DMS 273 (cell line): Measurements from ENCODE around the gene LAS1L.
"Not testable (repeated sequence)": the region's sequence is repeated elsewhere in the genome, so short reads cannot be mapped to it uniquely, and the experiment has no call there.

Experiments used
- DNase-seq: peaks from one replicate; lab custom pipeline; 2025; ENCODE audit not compliant: unreplicated experiment; lab: John Stamatoyannopoulos, UW

Gene LAS1L

DNA sequence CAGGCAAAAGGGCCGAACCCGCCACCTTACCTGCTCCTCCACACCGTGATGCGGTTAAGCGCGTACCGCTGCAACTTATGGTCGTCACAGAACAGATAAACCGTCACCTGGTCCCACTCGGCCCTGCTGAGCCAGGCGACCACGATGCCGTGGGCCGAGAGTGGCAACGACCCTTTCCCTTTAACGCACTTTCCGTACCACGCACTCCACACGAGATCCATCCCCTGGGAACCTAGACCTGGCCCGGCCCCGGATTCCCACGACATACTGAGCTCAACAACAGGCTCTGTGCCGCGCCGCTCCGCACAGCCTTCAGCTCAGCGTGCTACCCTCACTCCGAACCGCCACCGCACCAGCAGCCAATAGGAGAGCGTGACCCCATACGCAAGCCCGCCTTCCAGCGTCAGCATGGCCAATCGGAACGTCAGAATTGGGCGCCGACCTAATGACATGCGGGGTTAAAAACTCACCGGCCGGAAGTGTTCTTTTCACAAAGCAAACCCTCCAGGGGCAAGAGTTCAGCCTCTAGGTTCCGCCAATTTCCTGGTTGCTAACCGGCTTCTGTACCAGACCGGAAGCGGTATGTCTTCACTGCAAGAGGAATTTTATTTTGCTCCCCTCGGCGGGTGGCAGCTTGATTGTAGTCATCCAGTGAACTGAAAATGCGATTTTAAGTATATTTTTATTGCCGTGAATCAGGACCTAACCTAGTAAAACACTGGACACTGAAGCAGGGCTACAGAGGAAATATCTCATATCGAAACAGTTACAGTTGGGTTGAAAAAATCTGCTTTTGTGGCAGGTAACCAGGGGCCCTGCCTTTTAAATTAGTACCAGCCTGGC, at the start of gene LAS1L:
Gene LAS1L, minus strand, starts transcription at position 338 of the 843 bp plus-strand sequence. Its CDS starts 72 bp downstream, at position 266.
- peak; percentile 97 for DNase-seq

DNA sequence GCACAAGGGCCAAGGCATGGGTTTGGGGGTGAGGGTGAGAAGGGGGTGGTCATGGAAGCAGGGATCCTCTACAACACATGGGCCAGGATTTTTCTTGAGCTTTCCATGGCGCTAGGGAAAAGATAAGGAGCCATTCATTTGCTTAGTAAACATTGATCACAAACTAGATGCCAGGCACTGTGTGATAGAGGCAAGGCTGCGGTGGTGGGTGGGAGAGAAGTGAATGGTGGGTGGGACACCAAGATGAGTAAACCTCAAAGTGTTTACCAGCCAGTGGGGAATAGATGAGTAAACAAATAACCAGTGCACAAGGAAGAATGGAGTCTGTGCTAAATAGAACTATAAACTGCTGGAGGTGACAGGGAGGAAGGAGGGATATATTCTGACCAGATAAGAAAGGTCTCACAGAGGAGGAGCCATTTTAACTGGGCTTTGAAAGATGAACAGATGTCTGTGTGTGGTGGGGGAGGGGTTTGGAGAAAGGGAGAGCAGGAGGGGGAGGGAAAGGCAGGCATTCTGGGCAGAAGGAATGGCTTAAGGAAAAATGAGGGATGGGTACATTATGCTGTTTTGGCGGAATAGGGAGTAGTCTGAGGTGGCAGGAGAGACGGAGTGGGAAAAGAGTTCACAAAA, 48.0 kb upstream of the LAS1L start:
- DNase-seq: peak; percentile 64

DNA sequence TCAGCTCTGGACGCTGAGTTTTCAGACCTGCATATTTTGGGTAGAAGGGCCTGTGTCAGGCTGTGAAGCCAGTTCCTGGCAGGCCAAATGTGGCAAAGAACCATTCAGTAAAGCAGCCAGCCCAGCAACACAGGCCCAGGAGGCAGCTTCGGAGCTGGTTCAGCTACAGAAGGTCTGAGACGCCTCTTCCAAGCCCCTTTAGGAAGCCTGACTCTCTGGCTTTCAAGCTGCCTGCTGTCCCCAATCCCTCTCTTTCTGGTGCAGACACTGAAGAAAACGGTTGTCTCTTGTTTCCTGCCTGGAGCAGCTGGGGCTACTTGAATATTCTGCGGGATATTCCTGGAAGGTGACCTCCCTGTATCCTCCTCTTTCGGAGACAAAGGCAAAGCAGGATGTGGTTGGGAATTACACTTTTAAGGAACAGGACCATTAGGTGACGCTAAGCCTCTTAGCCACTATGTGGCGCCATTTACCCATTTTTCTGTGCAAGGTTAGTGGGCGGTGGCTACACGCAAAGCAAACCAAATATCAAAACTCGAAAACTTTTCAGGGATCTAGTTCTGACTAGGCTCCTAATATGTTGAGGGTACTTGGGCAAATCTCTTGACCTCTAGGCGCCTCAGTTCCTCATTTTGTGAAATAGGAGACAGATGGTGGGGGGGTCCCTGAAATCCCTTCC, 47.2 kb upstream of the LAS1L start:
- DNase-seq: peak; percentile 90

DNA sequence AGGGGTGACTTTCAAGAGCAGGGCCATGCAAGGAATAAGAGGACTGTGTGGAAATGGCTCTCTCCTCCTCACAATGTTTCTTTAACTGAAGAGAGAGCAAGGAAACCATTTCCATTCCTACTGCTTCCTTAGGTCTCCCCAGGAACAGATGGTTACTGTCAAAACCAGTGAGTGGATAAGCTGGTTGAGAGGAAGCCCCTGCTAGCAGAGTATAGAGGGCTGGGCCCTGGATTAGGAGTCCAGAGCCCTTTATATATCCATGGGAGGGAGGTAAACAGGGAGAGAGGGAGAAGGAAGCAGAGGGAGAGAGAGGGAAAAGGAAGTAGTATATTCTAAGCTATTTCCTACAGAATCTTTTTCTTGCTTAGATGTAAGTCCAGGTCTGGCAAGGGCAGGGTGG, 43.8 kb upstream of the LAS1L start:
- DNase-seq: no peak

DNA sequence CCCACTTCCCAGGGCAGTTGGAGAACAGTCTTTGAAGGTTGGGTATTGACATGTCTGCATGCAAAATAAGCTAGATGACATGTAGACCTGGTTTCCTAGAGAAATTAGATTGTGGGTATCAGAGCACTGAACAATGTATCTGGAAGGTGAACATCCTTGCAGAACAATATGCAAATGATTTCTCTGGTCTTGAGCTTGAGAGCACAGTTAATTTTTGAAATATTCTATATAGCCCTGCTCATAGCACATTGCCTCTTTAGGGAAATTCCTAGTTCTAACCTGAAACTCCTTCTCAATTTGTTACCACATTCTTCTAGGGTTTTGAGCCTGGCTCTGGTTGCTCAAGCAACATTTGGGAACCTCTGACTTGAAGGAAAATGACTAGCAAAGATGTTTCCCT, 41.6 kb upstream of the LAS1L start:
- DNase-seq: no peak

DNA sequence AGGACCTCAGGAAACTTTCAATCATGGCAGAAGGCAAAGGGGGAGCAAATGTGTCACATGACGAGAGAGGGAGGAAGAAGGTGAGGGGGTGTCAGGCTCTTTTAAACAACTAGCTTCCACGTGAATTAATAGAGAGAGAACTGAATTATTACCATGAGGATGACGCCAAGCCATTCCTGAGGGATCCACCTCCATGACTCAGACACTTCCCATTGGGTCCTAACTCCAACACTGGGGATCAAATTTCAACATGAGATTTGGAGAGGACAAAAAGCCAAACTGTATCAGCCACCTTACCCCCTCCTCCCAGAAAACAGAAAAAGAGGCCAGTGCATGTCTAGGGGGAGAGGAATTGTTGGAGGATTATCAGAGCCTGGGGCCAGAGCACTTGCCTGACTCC, 40.4 kb upstream of the LAS1L start:
- peak; percentile 12 for DNase-seq

DNA sequence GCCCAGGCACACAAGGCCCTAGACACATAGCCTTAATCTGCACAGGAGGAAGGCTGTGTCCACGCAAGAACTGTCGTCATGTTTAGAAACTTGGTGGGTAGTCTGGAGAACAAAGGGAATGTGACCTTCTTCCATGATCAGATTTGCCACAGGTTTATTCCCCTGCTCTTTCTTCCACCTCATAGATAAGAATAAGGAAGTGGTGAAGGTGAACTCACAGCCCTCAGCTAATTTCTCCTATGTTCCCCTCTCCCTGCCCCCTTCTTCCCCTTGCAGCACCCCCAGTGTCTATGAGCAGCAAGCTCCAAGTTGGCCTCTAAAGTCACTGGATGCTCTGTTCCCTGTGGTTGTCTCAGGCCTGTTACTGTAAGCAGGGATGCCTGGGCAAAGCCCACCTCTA, 39.8 kb upstream of the LAS1L start:
- DNase-seq: no peak

DNA sequence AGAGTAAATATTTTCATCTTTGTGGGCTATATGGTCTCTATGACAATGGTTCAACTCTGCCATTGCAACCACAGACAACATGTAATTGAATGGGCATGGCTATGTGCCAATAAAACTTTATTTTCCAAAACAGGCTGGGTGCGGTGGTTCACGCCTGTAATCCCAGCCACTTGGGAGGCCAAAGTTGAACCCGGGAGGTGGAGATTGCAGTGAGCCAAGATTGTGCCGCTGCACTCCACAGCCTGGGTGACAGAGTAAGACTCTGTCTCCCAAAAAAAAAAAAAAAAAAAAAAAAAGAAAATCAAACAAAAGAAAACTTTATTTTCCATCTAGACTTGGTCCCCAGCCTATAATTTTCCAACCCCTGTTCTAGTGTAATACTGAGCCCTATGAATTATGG, 38.4 kb upstream of the LAS1L start:
- no peak for DNase-seq

DNA sequence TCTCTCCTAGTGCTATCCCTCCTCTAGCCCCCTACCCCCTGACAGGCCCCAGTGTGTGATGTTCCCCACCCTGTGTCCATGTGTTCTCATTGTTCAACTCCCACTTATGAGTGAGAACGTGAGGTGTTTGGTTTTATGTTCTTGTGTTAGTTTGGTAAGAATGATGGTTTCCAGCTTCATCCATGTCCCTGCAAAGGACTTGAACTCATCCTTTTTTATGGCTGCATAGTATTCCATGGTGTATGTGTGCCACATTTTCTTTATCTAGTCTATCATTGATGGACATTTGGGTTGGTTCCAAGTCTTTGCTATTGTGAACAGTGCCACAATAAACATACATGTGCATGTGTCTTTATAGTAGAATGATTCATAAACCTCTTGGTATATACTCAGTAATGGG, 28.3 kb upstream of the LAS1L start:
- not testable (repeated sequence) for DNase-seq

DNA sequence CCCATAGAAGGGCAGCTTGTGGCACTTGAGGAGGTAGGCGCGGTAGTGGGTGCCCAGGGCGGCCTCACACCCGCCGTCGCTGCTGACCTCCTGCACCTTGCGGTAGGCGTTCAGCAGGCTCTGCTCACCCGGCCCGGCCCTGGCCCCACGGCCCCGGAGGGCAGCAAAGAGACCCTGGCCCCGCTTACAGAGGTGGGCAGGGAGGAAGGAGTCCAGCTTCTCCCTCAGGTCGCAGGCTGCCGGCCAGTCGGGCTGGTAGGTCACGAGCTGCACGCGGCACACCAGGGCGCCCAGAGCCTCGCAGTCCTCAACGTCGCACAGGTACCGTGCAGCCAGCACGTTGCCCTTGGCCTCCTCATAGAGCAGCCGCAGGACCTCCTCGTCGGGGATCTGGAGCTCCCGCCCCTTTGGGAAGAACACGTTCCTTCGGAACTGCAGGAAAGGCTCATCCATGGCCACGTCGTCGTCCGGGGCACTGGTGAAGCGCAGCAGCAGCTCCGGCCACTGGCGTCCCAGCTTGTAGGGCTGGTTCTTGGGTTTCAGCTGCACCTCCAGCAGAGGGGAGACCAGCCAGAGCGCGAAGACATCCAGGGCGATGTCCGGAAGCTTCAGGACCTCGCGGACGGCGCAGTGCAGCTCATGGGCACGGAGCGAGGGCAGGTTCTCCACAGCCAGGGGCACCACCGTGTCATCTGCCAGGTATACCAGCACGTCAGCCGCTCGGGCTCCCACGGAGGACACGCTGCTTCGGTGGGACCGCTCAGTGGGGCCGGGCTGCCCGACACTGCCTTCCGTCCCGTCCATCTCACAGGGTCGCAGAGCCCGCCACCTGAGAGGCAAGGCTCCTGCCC, 17.1 kb upstream of the LAS1L start:
- DNase-seq: no peak

DNA sequence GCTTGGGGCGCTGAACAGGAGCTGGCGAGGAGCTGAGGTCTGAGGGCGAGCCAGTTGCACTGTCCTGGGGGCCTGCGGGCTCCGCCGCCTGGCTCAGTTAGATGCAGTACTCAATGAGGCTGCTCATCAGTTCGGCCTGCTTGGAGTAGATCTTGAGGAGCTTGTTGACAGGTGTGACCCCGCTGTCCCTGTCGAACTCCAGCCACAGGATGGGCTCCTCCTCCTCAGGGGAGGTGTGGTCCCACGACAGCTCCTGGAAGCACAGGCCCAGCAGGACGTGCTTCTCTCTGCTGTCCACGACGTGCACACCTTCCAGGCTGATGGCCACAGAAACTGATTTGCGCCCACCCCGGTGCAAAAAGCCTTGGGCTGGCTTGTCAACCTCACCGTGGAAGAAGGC, 16.5 kb upstream of the LAS1L start:
- no peak for DNase-seq

DNA sequence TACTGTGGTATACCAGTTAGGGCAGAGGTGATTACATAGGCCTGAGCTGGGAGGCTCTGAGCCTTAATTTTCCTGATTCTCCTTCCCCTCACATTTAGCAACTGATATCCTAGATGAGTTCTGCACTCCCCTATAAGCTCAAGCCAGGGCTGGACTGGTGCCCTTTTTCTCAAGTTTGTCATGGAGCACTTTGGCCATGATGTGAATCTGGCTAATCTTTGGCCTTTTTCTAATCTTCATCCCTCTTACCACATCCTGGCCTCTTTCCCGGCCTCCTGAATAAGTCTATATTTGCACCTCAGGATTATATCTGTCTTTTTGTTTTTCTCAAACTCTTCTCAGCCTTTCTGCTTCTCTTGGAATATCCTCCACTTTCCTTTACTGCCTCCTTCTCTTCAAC, 10.9 kb upstream of the LAS1L start:
- no peak for DNase-seq

DNA sequence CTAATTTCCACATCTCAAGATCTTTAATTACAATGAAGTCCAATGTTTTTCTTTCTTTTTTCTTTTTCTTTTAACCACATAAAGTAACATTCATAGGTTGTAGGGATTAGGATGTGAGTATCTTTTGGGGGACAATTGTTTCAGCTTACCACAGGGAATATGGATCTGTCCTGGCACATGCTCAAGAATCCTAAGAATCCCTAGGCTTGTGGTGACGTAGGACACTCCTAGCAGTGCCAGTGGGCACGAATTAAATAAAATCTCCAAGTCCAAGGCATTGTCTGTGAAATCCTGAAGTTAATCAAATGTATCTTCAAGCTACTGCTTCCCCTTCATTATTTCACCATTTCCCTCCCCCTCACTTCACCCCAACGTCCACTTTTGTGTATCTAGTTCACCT, 2.6 kb upstream of the LAS1L start:
- DNase-seq: no peak

DNA sequence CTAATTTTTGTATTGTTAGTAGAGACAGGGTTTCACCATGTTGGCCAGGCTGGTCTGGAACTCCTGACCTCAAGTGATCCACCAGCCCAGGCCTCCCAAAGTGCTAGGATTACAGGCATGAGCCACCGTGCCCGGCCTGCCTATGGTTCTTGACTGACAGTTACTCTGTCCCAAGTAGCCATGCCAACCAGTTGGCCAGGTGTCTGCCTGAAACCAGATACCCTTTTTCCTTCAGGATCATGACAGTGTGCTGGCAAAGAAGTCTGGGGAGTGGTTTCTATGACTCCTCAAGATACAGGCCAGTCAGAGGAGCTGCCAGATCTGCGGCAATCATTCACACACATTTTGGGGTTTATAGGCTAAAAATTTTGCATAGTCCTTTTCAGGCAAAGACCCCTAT, 1.7 kb upstream of the LAS1L start:
- peak; percentile 85 for DNase-seq

DNA sequence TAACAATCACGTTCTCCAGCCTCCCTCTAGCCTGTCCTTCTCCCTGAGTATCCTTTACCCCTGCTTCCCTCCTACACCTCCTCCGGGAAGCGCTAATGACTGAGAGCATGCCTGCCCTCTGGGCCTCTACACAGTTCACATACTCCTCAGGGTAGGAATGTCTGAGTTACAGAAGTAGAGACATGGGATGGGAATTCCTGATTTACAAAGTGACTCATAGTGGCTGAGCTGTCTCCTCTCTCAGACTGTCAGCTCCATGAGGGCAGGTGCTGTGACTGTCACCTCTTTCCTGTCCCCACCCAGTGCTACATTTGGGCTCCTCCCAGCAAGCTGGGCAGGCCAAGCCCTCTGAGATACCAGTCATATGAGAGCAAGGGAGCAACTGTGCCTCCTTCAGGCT, 2.6 kb downstream of the LAS1L start:
- no peak for DNase-seq

DNA sequence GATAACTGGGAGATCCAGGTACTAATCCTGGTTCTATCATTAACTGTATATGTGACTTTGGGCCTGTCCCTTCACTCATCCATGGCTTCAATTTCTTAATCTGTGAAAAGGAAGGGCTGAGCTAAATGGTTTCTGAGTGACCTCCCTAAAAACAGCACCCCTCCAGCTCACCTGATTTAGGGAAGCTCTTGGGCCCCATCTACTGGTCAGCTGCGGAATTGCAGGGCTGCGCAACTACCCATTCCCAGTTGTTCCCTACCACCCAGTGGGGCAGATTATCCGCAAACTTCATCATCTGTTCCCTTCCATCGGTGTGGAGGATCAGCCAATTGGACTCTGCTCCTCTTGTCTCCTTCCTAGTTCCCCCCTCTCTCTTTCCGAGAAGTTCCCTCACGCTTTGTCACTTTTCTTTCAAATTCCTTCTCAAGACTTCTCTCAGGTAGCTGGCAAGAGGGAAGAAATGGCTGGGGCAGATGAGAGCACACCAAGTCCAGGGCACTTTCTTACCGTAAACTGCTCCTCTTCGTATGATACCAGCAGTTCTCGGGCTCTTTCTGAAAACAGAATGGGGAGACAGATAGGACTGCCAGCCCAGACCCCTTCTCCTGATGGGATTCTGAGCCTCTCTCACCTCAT, 5.8 kb downstream of the LAS1L start:
- peak; percentile 80 for DNase-seq

DNA sequence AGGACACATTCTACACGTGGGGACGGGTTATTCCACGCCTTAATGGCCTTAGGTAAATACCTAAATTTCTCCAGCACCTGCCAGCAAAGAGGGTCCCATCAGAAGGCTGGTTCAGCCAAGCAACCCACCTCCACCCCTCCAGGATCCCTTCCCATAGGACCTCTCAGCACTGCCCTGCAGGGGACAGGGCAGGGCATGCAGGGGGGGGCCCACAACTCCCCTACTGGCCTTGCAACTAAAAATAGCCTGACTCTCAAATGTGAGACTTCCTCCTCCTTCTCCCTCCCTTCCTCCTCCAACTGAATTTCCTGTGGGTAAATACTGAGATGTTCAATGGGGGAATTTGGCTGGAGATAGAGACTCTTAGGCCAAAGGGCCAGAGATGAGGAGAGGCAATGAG, 6.3 kb downstream of the LAS1L start:
- DNase-seq: no peak

DNA sequence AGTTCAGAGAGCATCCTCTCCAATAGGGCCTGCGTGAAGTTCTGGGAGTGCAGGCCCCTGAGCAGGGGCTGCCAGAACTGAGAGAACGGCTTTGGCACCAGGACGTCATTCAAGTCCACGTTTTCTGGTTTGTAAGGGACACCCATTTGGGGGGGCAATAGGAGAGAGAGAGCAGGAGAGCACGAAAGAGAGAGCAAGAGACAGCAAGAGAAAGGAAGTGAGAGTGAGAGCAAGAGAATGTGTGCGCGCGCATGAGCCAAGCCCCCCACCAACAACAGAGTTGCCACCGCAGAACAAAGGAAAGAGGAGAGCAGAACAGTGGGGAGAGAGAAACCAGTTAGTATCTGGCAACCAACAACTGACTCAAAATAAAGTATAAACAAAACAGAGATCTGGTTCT, 10.4 kb downstream of the LAS1L start:
- DNase-seq: no peak

DNA sequence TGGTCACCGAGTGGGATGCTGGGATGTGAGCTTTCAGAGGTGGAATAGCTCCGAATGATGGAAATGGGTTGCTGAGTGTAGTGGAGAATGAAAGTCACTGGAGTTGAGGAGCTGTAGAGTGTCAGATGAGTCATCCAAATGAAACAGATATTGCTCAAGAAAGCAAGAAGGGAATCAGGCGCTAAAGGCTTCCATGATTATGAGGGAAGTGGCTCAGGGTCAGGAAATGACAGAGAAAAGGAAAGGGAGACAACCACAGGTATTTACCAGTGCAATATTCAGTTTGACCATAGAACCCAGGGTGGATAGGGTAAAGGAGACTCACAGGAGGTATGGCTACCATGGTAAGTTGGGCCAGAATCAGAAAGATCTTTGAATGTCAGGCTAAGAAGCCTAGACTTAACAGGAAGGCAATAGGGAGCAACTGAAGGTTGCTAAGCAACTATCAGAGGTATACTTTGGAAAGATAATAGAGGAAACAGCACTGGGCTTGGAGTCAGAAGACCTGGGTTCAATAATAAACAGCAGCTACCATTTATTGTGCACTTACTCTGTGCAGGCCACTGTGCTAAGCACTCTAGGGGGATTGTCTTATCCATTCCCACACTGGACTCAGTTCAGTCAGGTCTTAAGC, 11.7 kb downstream of the LAS1L start:
- DNase-seq: no peak

DNA sequence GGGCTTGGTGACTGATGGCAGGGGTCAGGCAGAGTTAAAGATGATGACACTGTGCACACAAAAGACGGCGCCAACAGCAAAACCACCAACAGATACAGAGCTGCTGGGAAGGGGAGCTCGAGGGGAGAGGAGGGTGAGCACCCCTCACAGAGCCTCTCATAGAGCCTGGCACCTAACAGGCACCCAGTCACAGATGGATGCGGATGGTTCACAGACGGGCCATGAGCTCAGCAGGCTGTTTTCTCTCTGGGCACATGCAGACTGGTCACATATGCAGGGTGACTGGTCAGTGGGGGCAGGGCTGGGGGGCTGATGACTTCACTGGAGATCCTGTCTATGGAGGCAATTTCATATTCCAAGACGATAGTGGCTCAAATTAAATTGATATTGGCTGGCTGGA, 15.1 kb downstream of the LAS1L start:
- not testable (repeated sequence) for DNase-seq
